ENCODE data around the gene VWA2. TPM values are rescaled to one million over a fixed set of nuclear protein-coding genes. Genes with fewer than 3 reads are reported as not detected.

VWA2 gene
- total and polyA plus RNA-seq, 2 donors (not counting 1 experiment from before 2014, with no cell fraction given) = not detected

GRCh38 chr10:114323023-114323422 lies 84.0 kb downstream of the VWA2 start:
- ATAC-seq (ENCODE audit: low read depth) (no peak), DNase-seq (no peak)
- Mint-ChIP-seq H3K4me3 (no peak overlapping the region), H3K4me1 (no peaks in the 10 kb centered on the region), H3K27me3 (peaks cover under 1% of the 10 kb centered on the region), H3K9me3 (ENCODE audit: insufficient read depth) (no peaks in the 10 kb centered on the region), H3K27ac (no peak overlapping the region)
- Histone ChIP-seq H3K9ac (ENCODE audit: low read length) (no peak overlapping the region), H2AFZ (ENCODE audit: insufficient read depth, low read depth, low read length, poor library complexity, severe bottlenecking) (no peak overlapping the region), H3K36me3 (replicated peaks in 1 of 2; ENCODE audit: control extremely low read depth in 1 of 2, control insufficient read depth in 1 of 2, extremely low read depth in 1 of 2, insufficient read depth in 2 of 2, low read length in 1 of 2) (no peaks in the 10 kb centered on the region), H3K4me3 (ENCODE audit: control extremely low read depth in 1 of 5, extremely low read depth in 1 of 5, insufficient read depth in 1 of 5, low read depth in 2 of 5, low read length in 4 of 5) (no peak overlapping the region), H3K4me1 (ENCODE audit: control insufficient read depth in 2 of 2, insufficient read depth in 2 of 2, low read length in 2 of 2) (no peaks in the 10 kb centered on the region), H4K20me1 (ENCODE audit: control insufficient read depth, insufficient read depth, low read length, poor library complexity, severe bottlenecking) (no peaks in the 10 kb centered on the region), H3K79me2 (ENCODE audit: control insufficient read depth, insufficient read depth, low read length) (no peaks in the 10 kb centered on the region), H3K27ac (ENCODE audit: low read length in 2 of 2) (no peak overlapping the region), H3K27me3 (replicated peaks in 1 of 4; ENCODE audit: control extremely low read depth in 1 of 4, control insufficient read depth in 3 of 4, insufficient read depth in 4 of 4, low read length in 3 of 4) (no peaks in the 10 kb centered on the region), H3K4me2 (replicated peaks; ENCODE audit: low read depth, low read length, poor library complexity, severe bottlenecking) (no peak overlapping the region), H3K9me3 (ENCODE audit: control extremely low read depth in 1 of 3, control insufficient read depth in 2 of 3, insufficient read depth in 1 of 3, low read length in 2 of 3) (no peaks in the 10 kb centered on the region)
- intact Hi-C loops (cut with micrococcal nuclease) = no loop called here
- ChIA-PET POLR2A (no interaction called here), CTCF (interaction anchor here (1.2 kb wide), 1 partner anchor 18 kb away, joined by 3 read pairs; no protein-coding TSS in a partner anchor)
- 93% methylated on average over 4 of the region's 5 CpGs for WGBS (ENCODE audit: insufficient coverage)
- no peak for TF ChIP-seq EZH2 (IDR thresholded peaks at IDR 0.05; ENCODE audit: borderline replicate concordance, insufficient read depth, low read depth, low read length, poor library complexity, severe bottlenecking)
- TF ChIP-seq, protein P1, sequence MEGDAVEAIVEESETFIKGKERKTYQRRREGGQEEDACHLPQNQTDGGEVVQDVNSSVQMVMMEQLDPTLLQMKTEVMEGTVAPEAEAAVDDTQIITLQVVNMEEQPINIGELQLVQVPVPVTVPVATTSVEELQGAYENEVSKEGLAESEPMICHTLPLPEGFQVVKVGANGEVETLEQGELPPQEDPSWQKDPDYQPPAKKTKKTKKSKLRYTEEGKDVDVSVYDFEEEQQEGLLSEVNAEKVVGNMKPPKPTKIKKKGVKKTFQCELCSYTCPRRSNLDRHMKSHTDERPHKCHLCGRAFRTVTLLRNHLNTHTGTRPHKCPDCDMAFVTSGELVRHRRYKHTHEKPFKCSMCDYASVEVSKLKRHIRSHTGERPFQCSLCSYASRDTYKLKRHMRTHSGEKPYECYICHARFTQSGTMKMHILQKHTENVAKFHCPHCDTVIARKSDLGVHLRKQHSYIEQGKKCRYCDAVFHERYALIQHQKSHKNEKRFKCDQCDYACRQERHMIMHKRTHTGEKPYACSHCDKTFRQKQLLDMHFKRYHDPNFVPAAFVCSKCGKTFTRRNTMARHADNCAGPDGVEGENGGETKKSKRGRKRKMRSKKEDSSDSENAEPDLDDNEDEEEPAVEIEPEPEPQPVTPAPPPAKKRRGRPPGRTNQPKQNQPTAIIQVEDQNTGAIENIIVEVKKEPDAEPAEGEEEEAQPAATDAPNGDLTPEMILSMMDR (IDR thresholded peaks at IDR 0.05) = no peak

DNA sequence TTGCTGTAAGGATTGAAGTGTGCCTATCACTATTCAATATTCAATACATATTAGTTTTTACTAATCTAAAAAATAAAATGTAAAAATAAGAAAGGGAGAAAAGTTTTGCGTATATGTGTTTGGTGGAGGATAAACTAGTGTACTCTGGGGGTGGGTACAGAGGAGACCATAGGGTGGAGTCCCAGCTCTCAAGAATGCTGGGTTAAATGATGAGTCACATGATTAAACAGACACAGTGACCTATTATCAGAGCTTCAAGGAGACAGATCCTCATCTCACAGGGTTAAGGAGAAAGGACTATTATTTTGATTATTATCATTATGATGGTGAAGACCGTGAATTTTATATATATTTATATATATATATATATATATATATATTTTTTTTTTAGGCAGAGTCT lies 87.7 kb downstream of the VWA2 start:
- ChIA-PET CTCF (interaction anchor here (3.6 kb wide), 1 partner anchor 23 kb away, joined by 14 read pairs; no protein-coding TSS in a partner anchor), POLR2A (no interaction called here)
- H3K4me2 ChIP-seq (replicated peaks; ENCODE audit: low read depth, low read length, poor library complexity, severe bottlenecking) = no peak overlapping the region
- Mint-ChIP-seq H3K27ac (no peak overlapping the region), H3K27me3 (no peaks in the 10 kb centered on the region), H3K4me1 (no peaks in the 10 kb centered on the region), H3K4me3 (no peak overlapping the region), H3K9me3 (ENCODE audit: insufficient read depth) (no peaks in the 10 kb centered on the region)
- no peak for DNase-seq
- no peaks in the 10 kb centered on the region for H3K9me3 ChIP-seq (ENCODE audit: control extremely low read depth in 1 of 3, control insufficient read depth in 2 of 3, insufficient read depth in 1 of 3, low read length in 2 of 3)
- H3K79me2 ChIP-seq (ENCODE audit: control insufficient read depth, insufficient read depth, low read length) = no peaks in the 10 kb centered on the region
- no CpG with 5 or more reads among the region's 2 CpGs for WGBS (ENCODE audit: insufficient coverage)
- no peak for ATAC-seq (ENCODE audit: low read depth)
- H3K27ac ChIP-seq (ENCODE audit: low read length in 2 of 2) = no peak overlapping the region
- TF ChIP-seq EZH2 (IDR thresholded peaks at IDR 0.05; ENCODE audit: borderline replicate concordance, insufficient read depth, low read depth, low read length, poor library complexity, severe bottlenecking) = no peak
- TF ChIP-seq, protein P1 (IDR thresholded peaks at IDR 0.05) = no peak
- H3K9ac ChIP-seq (ENCODE audit: low read length) = no peak overlapping the region
- H3K27me3 ChIP-seq (replicated peaks in 1 of 4; ENCODE audit: control extremely low read depth in 1 of 4, control insufficient read depth in 3 of 4, insufficient read depth in 4 of 4, low read length in 3 of 4) = no peaks in the 10 kb centered on the region
- H2AFZ ChIP-seq (ENCODE audit: insufficient read depth, low read depth, low read length, poor library complexity, severe bottlenecking) = no peak overlapping the region
- H3K4me1 ChIP-seq (ENCODE audit: control insufficient read depth in 2 of 2, insufficient read depth in 2 of 2, low read length in 2 of 2) = no peaks in the 10 kb centered on the region
- intact Hi-C loops (cut with micrococcal nuclease) = no loop called here
- no peaks in the 10 kb centered on the region for H4K20me1 ChIP-seq (ENCODE audit: control insufficient read depth, insufficient read depth, low read length, poor library complexity, severe bottlenecking)
- no peaks in the 10 kb centered on the region for H3K36me3 ChIP-seq (replicated peaks in 1 of 2; ENCODE audit: control extremely low read depth in 1 of 2, control insufficient read depth in 1 of 2, extremely low read depth in 1 of 2, insufficient read depth in 2 of 2, low read length in 1 of 2)
- H3K4me3 ChIP-seq (ENCODE audit: control extremely low read depth in 1 of 5, extremely low read depth in 1 of 5, insufficient read depth in 1 of 5, low read depth in 2 of 5, low read length in 4 of 5) = no peak overlapping the region

All from B cell (primary cell).